HG02571 (cell line): ENCODE results near the gene SDHB.
A peak's percentile ranks its signal among the peaks of the same experiment; 100 is the strongest.

ENCODE experiments used
- ATAC-seq: cut with Tn5 transposase; IDR thresholded peaks from one replicate; pipeline ENCODE4 v1.9.1; 2021; ENCODE audit warnings: mild to moderate bottlenecking, moderate library complexity; ENCODE audit not compliant: unreplicated experiment

SDHB gene

DNA sequence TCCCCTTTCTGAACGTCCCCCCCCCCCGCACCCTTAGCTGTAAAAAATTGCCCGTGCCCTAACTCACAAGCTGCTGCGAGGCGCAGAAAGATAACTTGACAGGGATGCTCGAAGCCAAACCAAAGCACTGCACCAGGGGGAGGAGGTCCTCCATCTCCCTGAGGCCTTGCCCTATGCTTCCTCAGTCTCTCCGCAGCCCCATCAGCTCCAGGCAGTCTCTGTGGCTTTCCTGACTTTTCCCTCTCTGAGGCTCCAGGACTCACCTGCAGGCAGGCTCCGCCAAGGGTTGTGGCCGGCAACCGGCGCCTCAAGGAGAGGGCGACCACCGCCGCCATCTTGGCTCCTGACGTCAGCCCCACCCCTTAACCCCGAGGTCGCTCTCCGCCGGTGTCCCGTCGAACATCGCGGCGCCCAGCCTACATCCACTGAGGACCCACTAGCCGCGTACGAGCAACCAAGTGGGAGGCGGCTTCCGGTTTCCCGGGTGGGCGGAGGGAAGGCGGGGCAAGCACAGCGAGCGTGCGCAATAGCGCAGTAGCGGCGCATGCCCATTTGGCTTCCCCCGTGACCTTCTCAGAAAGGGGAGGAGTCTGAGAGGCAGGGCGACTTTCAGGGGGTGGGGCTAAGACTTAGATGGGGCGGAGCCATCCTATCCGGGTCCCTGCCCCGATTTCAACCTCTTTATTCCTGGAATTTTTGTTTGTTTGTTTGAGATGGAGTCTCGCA, at the start of gene SDHB:
SDHB (minus strand) TSS at position 348 of the 726 bp plus-strand sequence; CDS start at position 335, 13 bp downstream.
- peak; percentile 96 for ATAC-seq

DNA sequence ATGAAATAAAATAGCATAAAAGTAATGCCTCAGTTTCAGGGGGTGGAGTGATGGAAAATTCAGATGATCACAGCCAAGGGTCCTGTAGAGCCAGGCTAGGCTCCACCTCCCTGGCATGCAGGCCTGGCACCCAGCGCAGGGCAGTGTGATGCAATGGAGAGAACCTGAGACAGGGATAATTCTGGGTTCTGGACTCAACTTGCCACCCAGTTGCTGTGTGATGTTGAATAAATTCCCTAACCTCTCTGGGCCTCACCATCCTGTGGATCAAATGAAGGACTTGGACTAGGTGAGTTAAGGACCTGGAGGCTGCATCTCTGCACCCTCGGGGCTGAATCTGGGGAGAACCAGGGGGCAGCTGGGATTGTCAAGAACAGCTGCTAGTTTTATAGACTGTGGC, 48.4 kb upstream of the SDHB start:
- no peak for ATAC-seq

DNA sequence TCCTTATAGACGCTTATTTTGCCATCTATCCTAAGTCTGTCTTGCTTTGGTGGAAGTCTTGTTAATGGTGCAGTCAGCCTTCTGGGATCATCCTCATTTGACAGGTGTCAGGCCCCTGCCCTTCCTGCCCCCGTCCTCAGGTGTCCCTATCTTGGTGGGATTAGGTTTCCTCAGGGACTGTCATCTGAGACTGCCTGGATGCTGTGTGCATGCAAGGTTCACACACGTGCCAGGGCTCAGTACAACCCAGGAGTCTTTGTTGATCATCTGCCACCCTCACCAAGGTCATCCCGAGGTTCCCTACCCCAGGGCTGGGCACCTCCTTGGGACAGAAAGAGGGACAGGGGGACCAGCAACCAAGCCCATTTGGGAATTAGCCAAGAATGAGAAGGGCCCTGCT, 47.4 kb upstream of the SDHB start:
- ATAC-seq = no peak

DNA sequence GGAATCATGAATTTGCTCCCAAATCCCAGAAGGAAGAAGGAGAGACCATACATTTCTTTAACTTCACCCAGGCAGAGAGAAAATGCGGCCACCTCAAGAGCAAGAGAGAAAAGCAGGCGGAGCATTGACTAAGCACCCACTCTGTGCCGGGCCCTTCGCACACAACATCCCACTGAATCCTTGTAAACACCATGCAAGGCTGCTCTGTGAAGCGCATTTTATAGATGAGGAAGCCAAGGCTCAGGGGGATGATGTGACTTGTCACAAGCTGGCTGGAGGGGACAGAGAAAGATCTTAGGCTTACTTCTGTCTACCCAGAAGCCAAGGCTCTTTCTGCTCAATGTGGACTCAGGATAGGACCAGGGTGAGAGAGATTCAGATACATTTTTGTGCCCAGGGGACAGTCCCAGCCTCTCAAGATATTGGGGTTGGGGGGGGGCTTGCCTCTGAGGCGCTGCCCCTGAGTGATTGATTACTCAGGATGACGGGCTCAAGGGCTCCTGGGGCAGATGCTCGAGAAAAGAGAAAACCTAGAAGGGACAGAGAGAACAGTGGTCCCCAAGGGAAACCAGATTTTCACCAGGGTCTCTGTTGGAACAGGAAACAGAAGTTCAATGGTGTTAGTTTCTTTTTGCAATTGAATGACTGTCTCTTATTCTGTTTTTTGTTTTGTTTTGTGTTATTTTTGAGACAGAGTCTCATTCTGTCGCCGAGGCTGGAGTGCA, 45.9 kb upstream of the SDHB start:
- ATAC-seq = no peak

DNA sequence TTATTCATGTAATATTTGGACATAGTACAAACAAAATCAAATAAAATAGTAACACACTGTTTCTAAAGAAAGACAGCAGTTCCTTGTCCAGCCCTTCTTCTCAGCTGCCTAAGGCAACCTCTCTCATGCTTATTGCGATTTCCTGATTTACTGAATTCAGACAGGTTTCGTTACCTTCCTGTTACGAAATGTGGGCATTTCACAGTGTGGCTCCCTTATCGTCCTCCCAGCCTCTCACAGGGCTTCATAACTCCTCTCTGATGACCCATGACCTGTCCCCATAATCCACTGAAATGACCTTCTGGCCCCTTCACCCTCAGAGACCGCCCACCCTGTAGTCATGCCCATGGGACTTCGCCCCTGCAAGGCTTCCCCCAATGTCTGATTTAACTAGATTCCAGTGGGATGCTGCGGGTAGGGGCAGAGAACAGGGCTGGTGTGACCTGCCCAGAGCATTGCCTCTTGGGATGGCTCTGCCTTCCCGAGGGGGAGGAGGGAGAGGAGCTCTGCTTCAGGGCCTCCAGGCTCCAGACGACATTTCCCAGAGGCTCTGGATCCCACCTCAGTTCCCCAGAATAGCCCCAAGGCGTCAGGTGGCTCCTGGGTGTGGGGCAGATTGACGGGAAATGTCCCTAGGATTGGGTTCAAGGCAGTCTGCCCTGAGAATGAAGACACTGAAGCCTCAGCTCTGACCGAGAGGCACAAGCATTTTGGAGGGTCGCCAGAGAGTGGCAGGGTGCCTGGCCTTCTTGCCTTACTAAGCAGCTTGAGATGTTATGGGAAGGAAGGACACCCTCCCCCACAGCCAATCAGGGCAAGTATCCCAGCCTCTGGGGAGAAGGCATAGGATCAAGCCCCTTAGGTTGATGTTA, 44.9 kb upstream of the SDHB start:
- no peak for ATAC-seq

DNA sequence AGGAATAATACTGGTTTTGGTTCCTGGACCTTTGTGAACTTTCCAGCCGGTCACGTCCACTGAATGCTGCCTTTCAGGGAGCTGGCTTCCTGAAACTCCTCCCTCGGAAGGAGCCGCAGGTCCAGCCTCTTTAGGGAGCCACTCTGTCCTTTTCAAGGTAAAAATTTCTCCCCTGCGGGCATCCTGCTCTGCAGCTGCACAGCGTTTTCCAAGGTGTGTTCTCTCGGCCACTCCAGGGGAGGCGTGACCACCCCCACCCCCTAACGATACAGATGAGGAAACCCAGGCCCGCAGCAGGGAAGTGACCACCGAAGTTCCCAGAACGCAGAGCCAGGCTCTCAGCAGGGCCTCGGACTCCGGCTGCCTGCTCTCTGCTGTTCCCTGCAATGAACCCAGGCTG, 44.0 kb upstream of the SDHB start:
- ATAC-seq = no peak

DNA sequence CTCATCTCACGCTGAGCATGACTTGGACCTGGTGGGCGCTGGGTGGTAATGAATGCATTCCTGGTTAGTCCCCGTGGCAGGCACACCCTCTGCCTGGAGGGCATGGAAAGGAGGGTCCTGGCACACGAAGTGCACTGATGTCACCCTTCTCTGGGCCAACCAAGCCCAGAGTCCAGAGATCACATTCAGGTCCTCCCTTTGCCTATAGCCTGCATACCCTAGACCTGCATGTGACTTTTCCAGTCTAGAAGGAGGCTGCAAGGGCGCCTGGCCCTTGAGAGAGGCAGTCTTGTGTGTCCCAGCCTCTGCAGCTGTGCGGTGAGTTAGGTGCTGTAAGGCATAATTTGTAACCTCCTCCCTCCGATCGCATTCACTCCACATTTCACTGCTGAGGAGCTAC, 43.3 kb upstream of the SDHB start:
- ATAC-seq = no peak

DNA sequence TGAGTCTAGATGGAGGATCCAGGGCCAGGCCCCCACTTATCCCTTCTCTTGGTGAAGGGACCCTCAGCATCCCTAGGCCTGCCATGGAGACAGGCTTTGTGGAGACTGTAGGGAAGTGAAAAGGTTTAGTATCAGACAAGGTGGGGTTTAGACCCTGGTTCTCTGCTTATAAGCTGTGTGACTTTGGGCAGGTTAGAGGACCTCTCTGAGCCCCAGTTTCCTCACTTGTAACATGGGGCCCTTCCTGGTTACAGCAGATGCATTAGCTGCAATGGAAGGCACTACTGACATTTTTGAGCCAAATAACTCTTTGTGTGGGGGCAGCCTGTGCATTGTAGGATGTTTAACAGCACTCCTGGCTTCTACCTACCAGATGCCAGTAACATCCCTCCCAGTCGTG, 42.8 kb upstream of the SDHB start:
- ATAC-seq = no peak

DNA sequence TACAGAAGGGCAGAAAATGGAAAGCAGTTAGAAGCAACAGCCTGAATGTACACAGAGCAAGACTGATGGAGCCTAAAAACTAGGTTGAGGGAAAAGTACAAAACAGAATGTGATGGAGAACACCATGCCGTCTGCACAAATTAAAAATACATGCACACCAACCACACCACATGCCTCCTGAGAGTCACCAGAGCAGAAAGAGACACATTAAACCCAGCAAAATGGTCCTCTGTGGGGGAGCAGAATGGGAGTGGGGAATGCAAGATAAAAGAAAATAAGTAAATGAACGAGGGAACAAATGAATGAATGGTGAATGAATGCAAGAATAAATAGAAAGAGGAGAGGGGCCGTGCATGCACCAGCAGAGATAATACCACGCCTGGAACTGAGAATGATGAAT, 41.3 kb upstream of the SDHB start:
- ATAC-seq = no peak

DNA sequence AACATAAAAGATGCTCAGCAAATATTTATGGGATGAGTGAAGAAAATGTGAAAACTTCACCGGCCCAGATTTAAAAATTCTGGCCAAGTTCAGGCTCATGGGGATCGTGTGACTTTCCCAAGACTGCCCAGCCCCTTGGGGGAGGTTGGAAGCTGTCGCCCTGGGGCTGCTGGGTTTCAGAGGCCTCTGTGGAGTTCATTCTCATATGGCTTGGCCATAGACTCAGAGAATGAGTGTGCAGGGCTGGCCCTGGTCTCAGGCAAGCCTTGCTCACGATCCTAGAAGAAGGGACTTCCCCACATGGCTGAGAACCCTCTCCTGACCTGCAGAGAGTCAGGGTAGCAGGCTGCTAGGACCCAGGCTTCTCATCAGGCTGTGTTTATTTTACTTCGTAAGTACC, 40.8 kb upstream of the SDHB start:
- no peak for ATAC-seq

DNA sequence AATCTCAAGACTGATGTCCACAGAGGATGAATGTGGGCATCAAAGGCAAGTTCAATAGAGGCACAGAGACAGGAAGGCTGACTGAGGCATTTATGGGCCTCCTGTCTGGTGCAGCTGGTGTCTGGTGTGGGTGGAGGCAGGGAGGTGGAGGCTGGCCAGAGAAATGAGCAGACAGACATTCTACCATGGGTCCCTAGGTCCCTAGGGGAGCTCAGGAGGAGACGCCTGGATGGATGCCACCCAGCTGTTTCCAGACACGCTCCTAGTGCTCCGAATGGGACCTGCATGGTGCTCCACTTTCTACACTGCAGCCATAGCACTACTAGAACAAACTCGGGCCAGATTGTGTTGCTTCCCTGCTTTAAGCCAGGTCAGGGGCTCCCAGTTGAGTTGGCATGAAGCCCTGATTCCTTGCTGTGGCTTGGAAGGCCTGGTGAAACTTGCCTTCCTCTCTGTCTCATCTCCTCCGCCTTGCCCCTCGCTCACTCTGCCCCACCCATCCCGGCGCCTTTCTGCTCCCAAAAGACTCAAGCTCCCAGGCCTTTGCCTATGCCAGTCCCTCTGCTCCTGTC, 40.1 kb upstream of the SDHB start:
- no peak for ATAC-seq

DNA sequence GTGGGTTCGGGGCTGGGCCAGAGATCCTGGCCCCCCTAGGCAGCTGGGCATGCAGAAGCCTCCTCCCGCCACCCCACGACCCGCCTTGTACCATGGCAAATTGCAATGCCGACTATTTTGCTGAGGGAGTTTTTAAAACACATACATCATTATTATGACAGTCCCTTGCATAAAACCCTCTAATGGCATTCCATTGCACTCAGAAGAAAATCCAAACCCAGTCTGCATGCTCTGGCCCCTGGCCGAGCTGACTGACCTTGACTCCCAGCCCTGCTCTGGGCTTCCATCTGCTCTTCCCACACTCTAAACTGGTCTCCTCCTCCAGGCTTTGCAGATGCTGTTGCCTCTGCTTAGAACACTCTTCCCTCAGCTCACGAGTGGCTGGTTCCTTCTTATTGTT, 37.4 kb upstream of the SDHB start:
- ATAC-seq = no peak

DNA sequence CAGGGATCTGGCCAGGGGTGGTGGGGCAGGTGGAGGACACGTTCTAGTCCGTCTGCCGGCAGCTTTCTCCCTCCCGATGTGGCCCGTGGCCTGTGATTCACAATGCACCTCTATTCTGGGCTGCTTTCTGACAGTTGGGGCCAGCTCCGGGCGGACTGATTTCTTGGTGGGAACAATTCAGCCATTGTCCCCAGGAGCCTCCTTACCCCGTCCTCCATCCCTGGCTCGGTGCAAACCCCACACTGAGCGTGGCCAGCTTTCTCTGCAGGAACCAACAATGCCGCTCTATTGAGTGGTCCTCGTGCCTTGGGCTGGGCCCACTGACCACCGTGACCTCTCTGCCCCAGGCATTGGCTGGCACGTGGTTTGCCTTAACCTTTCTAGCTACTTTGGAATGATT, 35.7 kb upstream of the SDHB start:
- no peak for ATAC-seq

DNA sequence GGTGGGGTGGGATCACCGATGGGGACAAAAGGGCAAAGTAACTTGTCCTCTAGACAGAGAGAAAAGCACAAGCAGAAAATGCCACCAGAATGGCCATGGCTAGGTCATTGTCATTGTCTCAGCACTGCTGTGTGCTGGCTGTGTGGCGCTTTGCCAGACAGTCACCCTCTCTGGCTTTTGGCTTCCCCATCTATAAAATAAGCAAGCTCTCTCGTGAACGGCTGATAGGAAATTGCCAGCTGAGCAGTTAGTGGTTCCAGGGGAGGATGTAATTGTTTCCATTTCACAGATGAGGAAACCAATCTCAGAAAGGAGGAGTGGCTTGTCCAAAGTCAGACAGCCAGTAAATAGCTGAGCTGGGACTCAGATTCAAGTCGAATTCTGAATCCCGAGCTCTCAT, 32.9 kb upstream of the SDHB start:
- no peak for ATAC-seq

DNA sequence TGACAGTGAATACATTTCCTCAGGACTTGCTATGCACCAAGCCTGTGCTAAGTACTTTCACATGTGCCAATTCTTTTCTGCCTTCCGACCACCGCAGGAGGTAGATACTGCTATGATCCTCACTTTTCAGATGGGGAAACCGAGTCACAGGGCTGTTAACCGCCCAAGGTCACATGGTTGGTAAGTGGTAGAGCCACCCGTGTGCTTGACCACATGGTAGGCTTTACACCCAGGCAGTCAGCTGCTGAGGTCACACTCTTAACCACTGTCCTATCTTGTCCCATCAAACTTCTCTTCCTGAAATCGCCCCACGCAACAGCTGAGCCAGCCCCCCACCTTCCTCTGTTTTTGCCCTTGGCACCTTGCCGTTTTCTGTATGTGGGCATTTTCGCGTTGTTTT, 31.0 kb upstream of the SDHB start:
- ATAC-seq = no peak

DNA sequence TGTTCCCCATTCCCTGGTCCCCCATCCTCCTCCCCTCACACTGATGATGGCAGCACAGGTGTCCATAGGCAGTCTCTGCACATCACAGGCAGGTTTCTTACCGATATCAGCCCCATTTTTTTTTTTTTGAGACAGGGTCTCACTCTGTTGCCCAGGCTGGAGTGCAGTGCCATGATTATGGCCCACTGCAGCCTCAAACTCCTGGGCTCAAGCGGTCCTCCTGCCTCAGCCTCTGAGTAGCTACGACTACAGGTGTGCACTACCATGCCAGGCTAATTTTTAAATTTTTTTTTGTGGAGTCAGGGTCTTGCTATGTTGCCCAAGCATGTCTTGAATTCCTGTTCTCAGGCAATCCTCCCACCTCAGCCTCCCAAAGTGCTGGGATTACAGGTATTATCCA, 28.9 kb upstream of the SDHB start:
- no peak for ATAC-seq

DNA sequence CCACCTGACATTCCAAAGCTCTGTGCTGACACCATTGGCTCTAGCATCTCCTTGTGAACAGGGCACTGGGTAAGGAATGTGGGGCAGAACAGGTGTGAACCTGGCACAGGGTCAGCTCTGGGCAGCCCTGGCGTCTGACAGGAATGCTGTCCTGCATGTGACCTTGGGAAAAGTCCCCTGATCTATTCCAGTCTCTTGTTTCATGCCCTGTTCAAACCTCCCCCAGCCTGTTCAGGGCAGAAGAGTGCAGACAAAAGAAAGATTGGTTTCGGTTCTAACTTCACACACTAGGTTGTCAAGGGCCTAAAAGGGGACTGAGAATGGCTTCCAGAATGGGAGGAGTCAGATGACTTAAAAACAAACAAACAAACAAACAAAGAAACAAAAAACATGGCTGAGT, 27.6 kb upstream of the SDHB start:
- ATAC-seq = no peak

DNA sequence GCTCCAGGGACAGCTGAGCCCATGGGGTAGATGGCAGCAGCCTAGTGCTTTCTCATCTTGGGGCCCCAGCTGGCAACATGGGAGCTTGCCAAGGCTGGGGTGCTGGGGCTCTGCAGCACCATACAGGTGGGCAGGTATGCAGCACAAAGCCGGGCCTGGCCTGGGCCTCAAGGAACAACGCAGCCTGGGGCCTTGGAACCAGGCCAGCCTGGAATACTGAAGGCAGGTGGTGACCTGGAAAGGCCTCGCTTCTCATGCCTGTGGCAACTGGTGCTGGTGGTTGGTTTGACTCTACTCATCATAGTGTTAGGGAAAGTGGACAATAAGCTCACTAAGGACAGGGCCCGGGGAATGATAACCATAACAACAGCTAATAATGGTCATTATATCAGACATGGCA, 27.0 kb upstream of the SDHB start:
- no peak for ATAC-seq

DNA sequence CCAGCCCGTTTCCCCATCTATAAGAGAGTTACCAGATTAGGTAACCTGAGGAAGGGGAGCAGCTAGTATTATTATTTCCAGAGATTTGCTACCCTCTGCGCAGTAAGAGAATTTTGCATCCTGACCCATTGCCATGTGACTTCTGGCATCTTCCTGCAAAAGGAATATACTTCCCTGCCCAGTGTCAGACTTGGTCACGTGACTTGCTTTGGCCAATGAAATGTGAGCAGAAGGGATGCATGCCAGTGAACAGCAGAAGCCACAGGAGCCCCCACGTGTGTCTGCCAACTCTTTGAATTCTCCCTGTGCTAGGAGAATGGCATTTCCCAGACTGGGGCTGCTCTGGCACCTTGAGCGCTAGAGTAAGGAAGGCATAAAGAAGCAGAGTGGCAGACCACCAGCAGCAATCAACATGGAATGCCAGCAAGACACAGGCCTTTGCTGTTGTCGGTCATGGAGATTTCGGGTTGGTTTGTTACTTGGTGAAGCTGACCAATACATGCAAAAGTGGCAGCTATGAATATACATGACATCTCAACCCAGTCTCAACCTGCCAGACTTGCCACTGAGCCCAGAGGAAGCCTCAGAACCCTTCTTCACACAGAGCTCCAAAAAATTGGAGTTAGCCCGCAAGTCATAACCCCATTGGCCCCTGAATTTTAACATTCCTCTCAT, 26.4 kb upstream of the SDHB start:
- no peak for ATAC-seq

DNA sequence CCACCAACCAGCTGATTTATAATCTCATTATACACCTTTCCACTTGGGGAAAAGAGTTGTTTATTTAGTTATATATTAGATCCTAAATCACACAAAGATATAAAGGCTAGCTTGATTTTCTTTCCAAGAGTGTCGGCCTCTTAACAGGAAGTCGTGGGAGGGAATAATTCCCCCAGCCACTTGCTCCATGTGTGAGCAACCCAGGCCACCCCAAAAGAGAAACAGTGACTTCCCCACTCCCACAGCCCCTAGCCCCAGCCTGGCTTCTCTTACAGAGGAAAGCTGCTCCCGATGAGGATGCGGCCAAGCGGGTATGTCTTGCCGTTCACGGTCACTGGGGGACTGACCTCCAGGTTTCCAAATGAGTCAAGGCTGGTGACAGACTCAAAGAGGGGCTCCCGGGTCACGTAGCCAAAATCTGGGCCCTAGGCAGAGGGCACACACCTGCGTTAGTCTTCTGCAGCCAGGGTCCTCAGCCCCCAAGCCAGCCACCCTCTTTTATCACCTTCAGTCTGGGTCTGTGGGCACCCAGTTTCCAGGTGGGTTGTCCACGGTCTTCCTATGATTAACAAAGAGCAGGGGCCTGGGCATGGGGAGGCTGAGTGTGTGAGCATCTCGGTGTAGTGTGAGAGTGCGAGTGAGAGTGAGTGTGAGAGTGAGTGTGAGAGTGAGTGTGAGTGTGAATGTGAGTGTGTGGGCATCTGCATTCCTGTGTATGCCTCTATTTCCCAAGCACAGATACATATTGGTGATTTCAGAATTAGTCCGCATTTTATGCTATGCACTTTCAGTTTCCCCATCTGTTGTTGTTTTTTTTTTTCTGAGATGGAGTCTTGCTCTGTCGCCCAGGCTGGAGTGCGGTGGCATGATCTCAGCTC, 25.4 kb upstream of the SDHB start:
- ATAC-seq = no peak
